Mesenchymal stem cell (in vitro differentiated cells and primary cell): ENCODE data around the gene COL27A1.

ENCODE experiments used
- DNase-seq: peaks from one replicate; pipeline ENCODE4 v3.0.0-alpha.2; 2013
- H2AFZ ChIP-seq: one replicate; pipeline ENCODE4 v1.6.1; 2013; ENCODE audit warnings: low read depth, mild to moderate bottlenecking, control low read depth, inconsistent platforms, low read length, moderate library complexity
- H2AK5ac ChIP-seq: 2 replicates; pipeline ENCODE4 v1.6.1; 2013; ENCODE audit warnings: low read length, moderate library complexity, mild to moderate bottlenecking, inconsistent platforms; ENCODE audit not compliant: severe bottlenecking
- H2BK120ac ChIP-seq: one replicate; pipeline ENCODE4 v1.6.1; 2013; ENCODE audit warnings: low read depth, mild to moderate bottlenecking, inconsistent platforms, low read length, moderate library complexity
- H2BK12ac ChIP-seq, 2 experiments: one replicate each; pipeline ENCODE4 v1.6.1; 2013; ENCODE audit warnings: inconsistent platforms in 2 of 2, low read length in 2 of 2, mild to moderate bottlenecking in 2 of 2, moderate library complexity in 2 of 2, control low read depth in 1 of 2
- H2BK15ac ChIP-seq: one replicate; pipeline ENCODE4 v1.6.1; 2013; ENCODE audit warnings: mild to moderate bottlenecking, low read depth, inconsistent platforms; ENCODE audit not compliant: poor library complexity, severe bottlenecking
- H2BK5ac ChIP-seq: 2 replicates; pipeline ENCODE4 v1.6.1; 2013; ENCODE audit warnings: low read depth, mild to moderate bottlenecking, low read length, control low read depth, inconsistent platforms; ENCODE audit not compliant: poor library complexity, severe bottlenecking
- H3K14ac ChIP-seq, 2 experiments: one replicate each; pipeline ENCODE4 v1.6.1; 2013; ENCODE audit warnings: inconsistent platforms in 2 of 2, low read length in 2 of 2, control low read depth in 1 of 2, mild to moderate bottlenecking in 1 of 2, moderate library complexity in 1 of 2
- H3K18ac ChIP-seq, 2 experiments: one replicate each; pipeline ENCODE4 v1.6.1; 2013; ENCODE audit warnings: inconsistent platforms in 2 of 2, low read length in 2 of 2, control low read depth in 1 of 2, low read depth in 1 of 2, mild to moderate bottlenecking in 1 of 2
- H3K23ac ChIP-seq, 2 experiments: one replicate each; pipeline ENCODE4 v1.6.1; 2013; ENCODE audit warnings: inconsistent platforms in 2 of 2, low read length in 2 of 2, mild to moderate bottlenecking in 2 of 2, moderate library complexity in 2 of 2, control low read depth in 1 of 2
- H3K27ac ChIP-seq: 2 replicates; pipeline ENCODE4 v1.5.1; 2013; ENCODE audit warnings: mild to moderate bottlenecking, moderate library complexity, low read length, control low read depth, inconsistent platforms; ENCODE audit not compliant: poor library complexity, severe bottlenecking
- H3K27me3 ChIP-seq, 2 experiments: 2 replicates each; pipeline versions ENCODE4 v1.6.1 to v1.7.0; 2013; ENCODE audit warnings: low read length in 2 of 2, mild to moderate bottlenecking in 2 of 2, moderate library complexity in 2 of 2, control low read depth in 1 of 2, inconsistent platforms in 1 of 2; ENCODE audit not compliant: control insufficient read depth in 1 of 2, insufficient read depth in 1 of 2
- H3K36me3 ChIP-seq, 2 experiments: 2 replicates each; pipeline versions ENCODE4 v1.6.1 to v1.7.0; 2013; ENCODE audit warnings: low read length in 2 of 2, control low read depth in 1 of 2, inconsistent platforms in 1 of 2, low read depth in 1 of 2, mild to moderate bottlenecking in 1 of 2; ENCODE audit not compliant: insufficient read depth in 2 of 2, control insufficient read depth in 1 of 2
- H3K4ac ChIP-seq, 2 experiments: one replicate each; pipeline ENCODE4 v1.6.1; 2013; ENCODE audit warnings: inconsistent platforms in 2 of 2, low read length in 2 of 2, mild to moderate bottlenecking in 2 of 2, moderate library complexity in 2 of 2, control low read depth in 1 of 2, low read depth in 1 of 2
- H3K4me1 ChIP-seq: 2 replicates; pipeline ENCODE4 v1.6.1; 2013; ENCODE audit warnings: low read depth, low read length, control low read depth; ENCODE audit not compliant: control insufficient read depth, insufficient read depth
- H3K4me2 ChIP-seq: 2 replicates; pipeline ENCODE4 v1.6.1; 2013; ENCODE audit warnings: low read length, mild to moderate bottlenecking, inconsistent platforms; ENCODE audit not compliant: poor library complexity, severe bottlenecking
- H3K4me3 ChIP-seq, 2 experiments: 2 replicates each; pipeline versions ENCODE4 v1.5.1 to v1.7.0; 2013; ENCODE audit warnings: low read length in 2 of 2, mild to moderate bottlenecking in 2 of 2, control low read depth in 1 of 2, low read depth in 1 of 2; ENCODE audit not compliant: insufficient read depth in 1 of 2
- H3K79me1 ChIP-seq: replicated peaks from 2 replicates; pipeline ENCODE4 v1.6.1; 2013; ENCODE audit warnings: mild to moderate bottlenecking, control low read depth, low read length, inconsistent platforms; ENCODE audit not compliant: poor library complexity, severe bottlenecking
- H3K9ac ChIP-seq: 2 replicates; pipeline ENCODE4 v1.7.0; 2013; ENCODE audit warnings: mild to moderate bottlenecking, low read length, moderate library complexity
- H3K9me3 ChIP-seq: 2 replicates; pipeline ENCODE4 v1.7.0; 2013; ENCODE audit warnings: mild to moderate bottlenecking, low read length; ENCODE audit not compliant: control insufficient read depth
- H4K8ac ChIP-seq: one replicate; pipeline ENCODE4 v1.6.1; 2013; ENCODE audit warnings: inconsistent platforms, mild to moderate bottlenecking, low read length, moderate library complexity
- H4K91ac ChIP-seq: one replicate; pipeline ENCODE4 v1.6.1; 2013; ENCODE audit warnings: mild to moderate bottlenecking, low read length, inconsistent platforms
- WGBS: methylation state at CpG from one replicate; pipeline ENCODE4 v1.1.7; 2013; ENCODE audit warnings: mixed read lengths; 5-methylcytosine and 5-hydroxymethylcytosine counted together

COL27A1 gene

GRCh38 chr9:114288193-114289091, 133.1 kb downstream of the COL27A1 start:
- 68% methylated on average over 23 of the region's 23 CpGs for WGBS
- no peaks in the 10 kb centered on the region for H3K9me3 ChIP-seq

GRCh38 chr9:114289106-114289505, 133.8 kb downstream of the COL27A1 start:
- Histone ChIP-seq H2AFZ (no peak overlapping the region), H3K9ac (no peak overlapping the region), H2AK5ac (peak overlapping the region; percentile 78), H3K36me3 (peaks cover 8 to 47% of the 10 kb centered on the region in 2 experiments), H3K4me1 (peaks cover 59% of the 10 kb centered on the region), H2BK15ac (no peak overlapping the region), H4K91ac (no peak overlapping the region), H3K27me3 (no peaks in the 10 kb centered on the region), H3K4ac (no peak overlapping the region), H3K14ac (no peak overlapping the region), H3K18ac (no peak overlapping the region), H4K8ac (no peak overlapping the region), H3K79me1 (peaks cover 9% of the 10 kb centered on the region), H3K23ac (no peak overlapping the region), H2BK120ac (no peak overlapping the region), H2BK5ac (no peak overlapping the region), H3K4me3 (no peak overlapping the region), H3K4me2 (no peak overlapping the region), H2BK12ac (no peak overlapping the region), H3K27ac (no peak overlapping the region), H3K9me3 (peaks cover under 1% of the 10 kb centered on the region)
- 95% methylated on average over 13 of the region's 13 CpGs for WGBS
- DNase-seq, result no peak

More at GRCh38 chr9:114288193-114289091, 133.1 kb downstream of the COL27A1 start:
- Histone ChIP-seq H3K4me1 (peaks cover 65% of the 10 kb centered on the region), H3K27ac (peak overlapping the region; percentile 68), H3K79me1 (peaks cover 11% of the 10 kb centered on the region), H4K91ac (no peak overlapping the region), H2BK5ac (peak overlapping the region; percentile 71), H2AFZ (no peak overlapping the region), H2BK12ac (peak overlapping the region in 1 of 2 experiments; percentile 17), H2AK5ac (peak overlapping the region; percentile 77), H3K9ac (peak overlapping the region; percentile 15), H3K18ac (no peak overlapping the region), H3K23ac (no peak overlapping the region), H3K4me3 (no peak overlapping the region), H2BK15ac (peak overlapping the region; percentile 26), H3K4ac (peak overlapping the region in 1 of 2 experiments; percentile 17), H3K27me3 (no peaks in the 10 kb centered on the region), H3K14ac (no peak overlapping the region), H4K8ac (no peak overlapping the region), H3K4me2 (no peak overlapping the region), H2BK120ac (peak overlapping the region; percentile 21), H3K36me3 (peaks cover 7 to 54% of the 10 kb centered on the region in 2 experiments)
- DNase-seq, result peak; percentile 85

DNA sequence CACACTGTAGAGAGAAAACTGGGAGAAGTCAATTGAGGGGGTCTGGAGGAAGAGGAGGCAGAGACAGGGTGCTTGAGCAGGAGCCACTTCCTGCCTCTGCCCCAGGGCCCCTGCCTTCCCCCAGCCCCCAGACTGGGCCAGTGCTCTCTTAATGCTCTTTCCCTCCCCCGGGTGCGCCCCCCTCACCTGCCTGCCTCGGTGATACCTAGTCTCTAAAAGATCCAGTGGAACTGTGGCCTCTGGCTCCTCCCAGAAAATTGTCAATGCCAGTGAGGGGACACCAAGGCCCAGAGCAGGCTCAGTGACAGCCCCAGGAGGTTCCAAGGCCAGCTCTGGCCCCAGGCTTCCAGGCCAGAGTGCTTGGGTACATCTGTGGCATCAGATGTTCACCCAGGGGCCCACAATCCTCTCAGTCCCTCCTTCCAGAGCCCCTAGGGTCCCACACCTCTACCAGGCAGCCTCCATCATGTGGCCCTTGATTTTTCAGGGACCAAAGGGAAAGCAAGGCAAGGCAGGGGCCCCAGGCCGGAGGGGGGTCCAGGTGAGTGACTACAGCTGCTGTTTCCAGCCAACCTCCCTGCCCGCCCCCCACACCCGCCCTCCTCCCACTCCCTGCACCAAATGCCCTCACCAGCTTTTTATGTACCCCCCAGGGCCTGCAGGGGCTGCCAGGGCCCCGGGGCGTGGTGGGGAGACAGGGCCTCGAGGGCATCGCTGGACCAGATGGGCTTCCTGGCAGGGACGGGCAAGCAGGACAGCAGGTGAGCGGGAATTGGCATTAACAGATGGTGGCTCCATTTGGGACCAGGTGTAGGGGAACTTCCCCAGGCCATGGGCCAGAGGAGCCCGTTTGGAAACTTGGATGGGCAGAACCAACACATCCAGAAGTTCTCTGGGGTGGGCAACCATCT, 134.5 kb downstream of the COL27A1 start:
- DNase-seq, result no peak
- Histone ChIP-seq H3K36me3 (peaks cover 15 to 40% of the 10 kb centered on the region in 2 experiments), H3K4me1 (peaks cover 52% of the 10 kb centered on the region), H4K91ac (no peak overlapping the region), H3K14ac (no peak overlapping the region), H2BK5ac (no peak overlapping the region), H3K27me3 (no peaks in the 10 kb centered on the region), H2BK120ac (no peak overlapping the region), H3K18ac (no peak overlapping the region), H2AK5ac (peak overlapping the region; percentile 94), H3K79me1 (peaks cover 7% of the 10 kb centered on the region), H3K9me3 (peaks cover 7% of the 10 kb centered on the region), H3K4me2 (no peak overlapping the region), H2BK12ac (peak overlapping the region in 1 of 2 experiments; percentile 10), H3K4ac (no peak overlapping the region), H3K27ac (no peak overlapping the region), H2BK15ac (no peak overlapping the region), H2AFZ (no peak overlapping the region), H3K9ac (no peak overlapping the region), H3K23ac (no peak overlapping the region), H4K8ac (no peak overlapping the region), H3K4me3 (no peak overlapping the region)
- WGBS, result 90% methylated on average over 12 of the region's 13 CpGs
